AG04450 (cell line): Measurements from ENCODE around the gene FLNB. TPM values are rescaled to one million over a fixed set of nuclear protein-coding genes. Genes with fewer than 3 reads are reported as not detected.

Experiments used
- CTCF ChIA-PET: fragments of 300-600, 350-600 bp; formaldehyde crosslinking; extraction: SDS; loops from one replicate; lab custom pipeline; 2022; ENCODE audit warnings: antibody characterized with exemption, inconsistent platforms; lab: Charles Lee
- POLR2A ChIA-PET: fragments of 350-600 bp; formaldehyde crosslinking; extraction: SDS; loops from one replicate; lab custom pipeline; 2021; ENCODE audit warnings: antibody characterized with exemption, inconsistent platforms; lab: Yijun Ruan, JAX
- DNase-seq: peaks from one replicate; pipeline ENCODE4 v3.0.0-alpha.2; 2011; ENCODE audit warnings: low read depth, low spot score
- H3K27ac ChIP-seq: one replicate; pipeline ENCODE4 v1.5.1; 2012; ENCODE audit warnings: low read depth, low read length, control low read depth
- H3K27me3 ChIP-seq: one replicate; pipeline ENCODE4 v1.6.0; 2012; ENCODE audit warnings: low read length; ENCODE audit not compliant: control insufficient read depth, insufficient read depth
- H3K4me3 ChIP-seq: 2 replicates; pipeline ENCODE4 v1.5.1; 2011; ENCODE audit warnings: mild to moderate bottlenecking, low read depth, low read length, control low read depth
- H3K9me3 ChIP-seq: 2 replicates; pipeline ENCODE4 v1.5.1; 2012; ENCODE audit warnings: low read length; ENCODE audit not compliant: control insufficient read depth, insufficient read depth
- CTCF ChIP-seq: IDR thresholded peaks from 2 replicates; pipeline ENCODE4 v1.5.1; 2011; ENCODE audit warnings: low read depth, low read length, control low read depth, inconsistent platforms
- polyA plus RNA-seq: library from polyadenylated mRNA; depleted of rRNA; stranded (reverse); fragments of >200 nt; gene quantifications from 2 replicates; pipeline ENCODE4 v1.2.3, GENCODE V29; 2011

Gene FLNB
- polyA plus RNA-seq, 1 experiment, result 89.6 TPM

GRCh38 chr3:58210761-58211460 is 202.7 kb downstream of the FLNB start, which contains the start of gene DNASE1L3:
Gene DNASE1L3, minus strand, starts transcription at chr3:58210972. Its CDS starts 66 bp downstream, at chr3:58210906.
- no peak within 1 kb of the TSS for H3K4me3 ChIP-seq
- TF ChIP-seq CTCF, result no peak
- no peak for DNase-seq
- H3K27ac ChIP-seq, result no peak within 1 kb of the TSS
- POLR2A ChIA-PET, result no interaction called here
- peaks cover 23% of the 10 kb centered on the region for H3K27me3 ChIP-seq
- CTCF ChIA-PET, result interaction anchor here (0.9 kb wide), 2 partner anchors 8 to 94 kb away, joined by 3 read pairs; no protein-coding TSS in a partner anchor
- no peaks in the 10 kb centered on the region for H3K9me3 ChIP-seq

GRCh38 chr3:58214484-58215316 is 206.5 kb downstream of the FLNB start:
- no peak for DNase-seq
- TF ChIP-seq CTCF, result no peak
- Histone ChIP-seq H3K27ac (no peak overlapping the region), H3K9me3 (no peaks in the 10 kb centered on the region), H3K4me3 (no peak overlapping the region), H3K27me3 (peaks cover 25% of the 10 kb centered on the region)
- ChIA-PET CTCF (interaction anchor here (0.6 to 1.1 kb wide), 3 partner anchors 27 to 85 kb away, joined by 3 read pairs; no protein-coding TSS in a partner anchor), POLR2A (no interaction called here)

- Histone ChIP-seq H3K27ac (no peak overlapping the region), H3K4me3 (no peak overlapping the region), H3K9me3 (no peaks in the 10 kb centered on the region), H3K27me3 (peaks cover 24% of the 10 kb centered on the region)
- no peak for DNase-seq
- TF ChIP-seq CTCF, result no peak
- ChIA-PET CTCF (interaction anchor here (0.6 to 1.1 kb wide), 3 partner anchors 28 to 152 kb away, joined by 3 to 4 read pairs (median 3); no protein-coding TSS in a partner anchor), POLR2A (no interaction called here)
These were observed 207.2 kb downstream of the FLNB start for GRCh38 chr3:58215317-58216025.

GRCh38 chr3:58216496-58217195 is 208.4 kb downstream of the FLNB start:
- Histone ChIP-seq H3K4me3 (no peak overlapping the region), H3K27me3 (peaks cover 20% of the 10 kb centered on the region), H3K9me3 (peaks cover 6% of the 10 kb centered on the region), H3K27ac (no peak overlapping the region)
- TF ChIP-seq CTCF, result no peak
- CTCF ChIA-PET, result interaction anchor here (0.6 to 4.2 kb wide), 23 partner anchors 8 to 363 kb away, joined by 3 to 60 read pairs (median 5); partner anchors contain the start of genes HTD2 and RPP14
- POLR2A ChIA-PET, result interaction anchor here (0.7 kb wide), 1 partner anchor 30 kb away, joined by 3 read pairs; no protein-coding TSS in a partner anchor
- no peak for DNase-seq
